H1 (cell line): ENCODE data around the gene FBXO44. TPM values are rescaled to one million over a fixed set of nuclear protein-coding genes. Genes with fewer than 3 reads are reported as not detected.

Source experiments
- BCL11A ChIP-seq, 2 experiments: IDR thresholded peaks; one replicate each; pipeline ENCODE4 v1.6.1; 2011; ENCODE audit warnings: low read depth in 2 of 2, low read length in 2 of 2, mild to moderate bottlenecking in 2 of 2
- BRCA1 ChIP-seq: IDR thresholded peaks from 2 replicates; pipeline ENCODE4 v1.6.1; 2012; ENCODE audit warnings: low read depth, low read length, improper control_type of control experiment
- CHD2 ChIP-seq: IDR thresholded peaks from 2 replicates; pipeline ENCODE4 v1.6.1; 2012; ENCODE audit warnings: low read length, improper control_type of control experiment
- EZH2 ChIP-seq: fragments of 200-600 bp; sonication (generic); IDR thresholded peaks from 2 replicates; pipeline ENCODE4 v1.7.1; 2012; ENCODE audit warnings: low read depth, mild to moderate bottlenecking, moderate library complexity, low read length, inconsistent platforms; ENCODE audit not compliant: severe bottlenecking
- POLR2AphosphoS5 ChIP-seq: IDR thresholded peaks from 2 replicates; pipeline ENCODE4 v1.6.1; 2011; ENCODE audit warnings: low read depth, low read length
- RAD21 ChIP-seq, 2 experiments: IDR thresholded peaks in 1 of 2; conservative IDR thresholded peaks in 1 of 2; 2 replicates each; pipeline ENCODE4 v1.6.1; 2011; ENCODE audit warnings: low read depth in 2 of 2, low read length in 2 of 2, improper control_type of control experiment in 1 of 2, inconsistent platforms in 1 of 2, mild to moderate bottlenecking in 1 of 2, moderate library complexity in 1 of 2
- SIX5 ChIP-seq: IDR thresholded peaks from 2 replicates; pipeline ENCODE4 v1.6.1; 2011; ENCODE audit warnings: mild to moderate bottlenecking, low read depth, low read length
- SP4 ChIP-seq: IDR thresholded peaks from 2 replicates; pipeline ENCODE4 v1.6.1; 2012; ENCODE audit warnings: low read length, inconsistent platforms
- TEAD4 ChIP-seq: IDR thresholded peaks from 2 replicates; pipeline ENCODE4 v1.6.1; 2012; ENCODE audit warnings: low read depth, low read length, inconsistent platforms, mixed read lengths
- polyA plus RNA-seq, 7 experiments: library from polyadenylated mRNA; depleted of rRNA in 3 of 7; stranded (reverse) in 5 of 7; unstranded in 2 of 7; fragments of >200 nt in 5 of 7; fragments of 200-250 nt in 2 of 7; gene quantifications; 1 replicate in 5 of 7; 2 replicates in 1 of 7; 4 replicates in 1 of 7; pipeline versions ENCODE4 v1.2.1 to v1.2.3, GENCODE V29; 2011 to 2013; ENCODE audit warnings: missing spikeins in 2 of 7, mixed read lengths in 2 of 7
- total RNA-seq: library from RNA; stranded (reverse); fragmentation: NEBNext Ultra II Directional; extraction: Animal tissue kit (Norgen Biotek cat#: 25700); gene quantifications from 2 replicates; pipeline ENCODE4 v1.2.1, GENCODE V29; 2021
- TF ChIP-seq, protein P1 (sequence below): fragments of 300-600 bp; sonication (generic); IDR thresholded peaks from 2 replicates; pipeline ENCODE4 v1.7.1; 2012; ENCODE audit warnings: low read length, moderate library complexity, mild to moderate bottlenecking, inconsistent platforms; ENCODE audit not compliant: insufficient replicate concordance

The FBXO44 gene
- total and polyA plus RNA-seq, 2 of the 8 experiments (the other 6 are each of a cell fraction or from before 2014, with no cell fraction given) = 27.0 to 27.2 TPM

DNA sequence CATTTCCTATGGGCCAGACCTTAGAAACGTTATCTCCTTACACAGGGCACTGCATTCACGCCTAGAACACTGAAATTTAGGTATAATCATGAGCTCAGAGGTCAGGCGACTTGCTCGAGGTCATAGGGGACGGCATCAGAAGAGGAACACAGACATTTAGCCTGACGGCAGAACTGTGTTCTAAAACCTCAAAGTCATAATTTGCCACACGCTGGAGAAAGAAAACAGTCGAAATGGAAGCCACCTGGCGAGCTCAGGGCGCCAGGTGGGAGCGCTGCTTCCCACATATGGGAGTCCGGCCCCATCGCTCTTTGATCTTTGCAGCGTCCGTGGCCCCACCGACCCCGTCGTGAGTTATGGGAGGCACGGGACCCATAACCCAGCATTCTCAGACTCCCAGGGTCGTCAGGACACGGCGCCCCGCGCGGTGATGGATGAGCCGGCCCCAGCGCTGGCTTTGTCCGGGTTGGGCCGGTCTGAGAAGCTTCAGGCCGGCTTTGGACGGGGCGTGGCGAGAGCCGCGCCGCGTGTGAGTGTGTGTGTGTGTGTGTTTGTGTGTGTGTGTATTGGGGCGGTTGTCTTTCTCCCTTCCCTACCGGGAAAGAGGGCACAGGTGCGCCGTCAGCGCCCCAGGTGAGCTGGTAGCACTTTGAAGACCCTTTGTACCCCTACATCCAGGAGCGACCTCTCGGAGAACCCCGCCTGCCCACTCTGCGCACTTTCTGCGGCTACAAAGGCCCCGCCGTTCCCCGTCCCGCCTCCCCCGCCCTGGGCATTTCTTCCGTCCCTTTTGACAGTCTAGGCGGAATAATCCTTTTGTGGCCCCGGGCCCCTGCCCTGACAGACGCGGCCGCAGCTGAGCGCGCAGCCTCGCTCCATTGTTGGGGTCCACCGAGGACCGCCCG is 36.0 kb downstream of the FBXO44 start (continued):
- TF ChIP-seq, protein P1, sequence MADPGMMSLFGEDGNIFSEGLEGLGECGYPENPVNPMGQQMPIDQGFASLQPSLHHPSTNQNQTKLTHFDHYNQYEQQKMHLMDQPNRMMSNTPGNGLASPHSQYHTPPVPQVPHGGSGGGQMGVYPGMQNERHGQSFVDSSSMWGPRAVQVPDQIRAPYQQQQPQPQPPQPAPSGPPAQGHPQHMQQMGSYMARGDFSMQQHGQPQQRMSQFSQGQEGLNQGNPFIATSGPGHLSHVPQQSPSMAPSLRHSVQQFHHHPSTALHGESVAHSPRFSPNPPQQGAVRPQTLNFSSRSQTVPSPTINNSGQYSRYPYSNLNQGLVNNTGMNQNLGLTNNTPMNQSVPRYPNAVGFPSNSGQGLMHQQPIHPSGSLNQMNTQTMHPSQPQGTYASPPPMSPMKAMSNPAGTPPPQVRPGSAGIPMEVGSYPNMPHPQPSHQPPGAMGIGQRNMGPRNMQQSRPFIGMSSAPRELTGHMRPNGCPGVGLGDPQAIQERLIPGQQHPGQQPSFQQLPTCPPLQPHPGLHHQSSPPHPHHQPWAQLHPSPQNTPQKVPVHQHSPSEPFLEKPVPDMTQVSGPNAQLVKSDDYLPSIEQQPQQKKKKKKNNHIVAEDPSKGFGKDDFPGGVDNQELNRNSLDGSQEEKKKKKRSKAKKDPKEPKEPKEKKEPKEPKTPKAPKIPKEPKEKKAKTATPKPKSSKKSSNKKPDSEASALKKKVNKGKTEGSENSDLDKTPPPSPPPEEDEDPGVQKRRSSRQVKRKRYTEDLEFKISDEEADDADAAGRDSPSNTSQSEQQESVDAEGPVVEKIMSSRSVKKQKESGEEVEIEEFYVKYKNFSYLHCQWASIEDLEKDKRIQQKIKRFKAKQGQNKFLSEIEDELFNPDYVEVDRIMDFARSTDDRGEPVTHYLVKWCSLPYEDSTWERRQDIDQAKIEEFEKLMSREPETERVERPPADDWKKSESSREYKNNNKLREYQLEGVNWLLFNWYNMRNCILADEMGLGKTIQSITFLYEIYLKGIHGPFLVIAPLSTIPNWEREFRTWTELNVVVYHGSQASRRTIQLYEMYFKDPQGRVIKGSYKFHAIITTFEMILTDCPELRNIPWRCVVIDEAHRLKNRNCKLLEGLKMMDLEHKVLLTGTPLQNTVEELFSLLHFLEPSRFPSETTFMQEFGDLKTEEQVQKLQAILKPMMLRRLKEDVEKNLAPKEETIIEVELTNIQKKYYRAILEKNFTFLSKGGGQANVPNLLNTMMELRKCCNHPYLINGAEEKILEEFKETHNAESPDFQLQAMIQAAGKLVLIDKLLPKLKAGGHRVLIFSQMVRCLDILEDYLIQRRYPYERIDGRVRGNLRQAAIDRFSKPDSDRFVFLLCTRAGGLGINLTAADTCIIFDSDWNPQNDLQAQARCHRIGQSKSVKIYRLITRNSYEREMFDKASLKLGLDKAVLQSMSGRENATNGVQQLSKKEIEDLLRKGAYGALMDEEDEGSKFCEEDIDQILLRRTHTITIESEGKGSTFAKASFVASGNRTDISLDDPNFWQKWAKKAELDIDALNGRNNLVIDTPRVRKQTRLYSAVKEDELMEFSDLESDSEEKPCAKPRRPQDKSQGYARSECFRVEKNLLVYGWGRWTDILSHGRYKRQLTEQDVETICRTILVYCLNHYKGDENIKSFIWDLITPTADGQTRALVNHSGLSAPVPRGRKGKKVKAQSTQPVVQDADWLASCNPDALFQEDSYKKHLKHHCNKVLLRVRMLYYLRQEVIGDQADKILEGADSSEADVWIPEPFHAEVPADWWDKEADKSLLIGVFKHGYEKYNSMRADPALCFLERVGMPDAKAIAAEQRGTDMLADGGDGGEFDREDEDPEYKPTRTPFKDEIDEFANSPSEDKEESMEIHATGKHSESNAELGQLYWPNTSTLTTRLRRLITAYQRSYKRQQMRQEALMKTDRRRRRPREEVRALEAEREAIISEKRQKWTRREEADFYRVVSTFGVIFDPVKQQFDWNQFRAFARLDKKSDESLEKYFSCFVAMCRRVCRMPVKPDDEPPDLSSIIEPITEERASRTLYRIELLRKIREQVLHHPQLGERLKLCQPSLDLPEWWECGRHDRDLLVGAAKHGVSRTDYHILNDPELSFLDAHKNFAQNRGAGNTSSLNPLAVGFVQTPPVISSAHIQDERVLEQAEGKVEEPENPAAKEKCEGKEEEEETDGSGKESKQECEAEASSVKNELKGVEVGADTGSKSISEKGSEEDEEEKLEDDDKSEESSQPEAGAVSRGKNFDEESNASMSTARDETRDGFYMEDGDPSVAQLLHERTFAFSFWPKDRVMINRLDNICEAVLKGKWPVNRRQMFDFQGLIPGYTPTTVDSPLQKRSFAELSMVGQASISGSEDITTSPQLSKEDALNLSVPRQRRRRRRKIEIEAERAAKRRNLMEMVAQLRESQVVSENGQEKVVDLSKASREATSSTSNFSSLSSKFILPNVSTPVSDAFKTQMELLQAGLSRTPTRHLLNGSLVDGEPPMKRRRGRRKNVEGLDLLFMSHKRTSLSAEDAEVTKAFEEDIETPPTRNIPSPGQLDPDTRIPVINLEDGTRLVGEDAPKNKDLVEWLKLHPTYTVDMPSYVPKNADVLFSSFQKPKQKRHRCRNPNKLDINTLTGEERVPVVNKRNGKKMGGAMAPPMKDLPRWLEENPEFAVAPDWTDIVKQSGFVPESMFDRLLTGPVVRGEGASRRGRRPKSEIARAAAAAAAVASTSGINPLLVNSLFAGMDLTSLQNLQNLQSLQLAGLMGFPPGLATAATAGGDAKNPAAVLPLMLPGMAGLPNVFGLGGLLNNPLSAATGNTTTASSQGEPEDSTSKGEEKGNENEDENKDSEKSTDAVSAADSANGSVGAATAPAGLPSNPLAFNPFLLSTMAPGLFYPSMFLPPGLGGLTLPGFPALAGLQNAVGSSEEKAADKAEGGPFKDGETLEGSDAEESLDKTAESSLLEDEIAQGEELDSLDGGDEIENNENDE = no peak
- TF ChIP-seq EZH2 (no peak), TEAD4 (no peak), POLR2AphosphoS5 (peak; percentile 71), BCL11A (IDR thresholded peaks at IDR 0.05; ENCODE audit: low read depth in 2 of 2, low read length in 2 of 2) (no peak), SIX5 (no peak), CHD2 (no peak), RAD21 (IDR thresholded peaks at IDR 0.05 in 1 of 2, conservative IDR thresholded peaks at IDR 0.05 in 1 of 2; ENCODE audit: low read depth in 2 of 2, low read length in 2 of 2) (no peak; a peak in 1 of 4 replicates), BRCA1 (no peak), SP4 (no peak)
